Right renal cortex interstitium (tissue), 3 donors: ENCODE results near the gene HEYL. TPM values are rescaled to one million over a fixed set of nuclear protein-coding genes. Genes with fewer than 3 reads are reported as not detected.
A peak's percentile ranks its signal among the peaks of the same experiment; 100 is the strongest.

Experiments
- DNase-seq, 3 donors: peaks; one replicate each; pipeline ENCODE4 v3.0.0-alpha.2; 2013; ENCODE audit warnings: low read depth in 3 of 3, low spot score in 2 of 3
- polyA plus RNA-seq, 3 donors: library from polyadenylated mRNA; unstranded; fragments of 120-200 nt; gene quantifications; one replicate each; pipeline ENCODE4 v1.2.1, GENCODE V29; 2013; ENCODE audit not compliant: insufficient read length in 3 of 3

Gene HEYL
- polyA plus RNA-seq, 3 donors = 20.6 to 23.1 (median 22.9) TPM

- no peak for DNase-seq
These were observed 28.7 kb upstream of the HEYL start for GRCh38 chr1:39668111-39668510.

GRCh38 chr1:39666772-39667171 is 27.3 kb upstream of the HEYL start:
- no peak for DNase-seq

GRCh38 chr1:39663559-39663958 is 24.1 kb upstream of the HEYL start:
- no peak for DNase-seq

GRCh38 chr1:39662861-39663260 is 23.4 kb upstream of the HEYL start:
- DNase-seq = no peak

- no peak for DNase-seq
These were observed 20.1 kb upstream of the HEYL start for GRCh38 chr1:39659538-39659937.

GRCh38 chr1:39659110-39659509 is 19.7 kb upstream of the HEYL start:
- DNase-seq = no peak

GRCh38 chr1:39657923-39658485 is 18.6 kb upstream of the HEYL start:
- no peak for DNase-seq

- DNase-seq = no peak
These were observed 18.0 kb upstream of the HEYL start for GRCh38 chr1:39657402-39657801.

- no peak for DNase-seq
These were observed 16.9 kb upstream of the HEYL start for GRCh38 chr1:39656391-39656790.

- DNase-seq = no peak
These were observed 16.3 kb upstream of the HEYL start for GRCh38 chr1:39655578-39656268.

GRCh38 chr1:39654291-39654690 is 14.8 kb upstream of the HEYL start:
- DNase-seq = no peak

GRCh38 chr1:39653546-39654031 is 14.1 kb upstream of the HEYL start:
- DNase-seq = no peak

- DNase-seq = no peak
These were observed 13.1 kb upstream of the HEYL start for GRCh38 chr1:39652554-39652953.

GRCh38 chr1:39652105-39652504 is 12.7 kb upstream of the HEYL start:
- DNase-seq = no peak

- DNase-seq = no peak
These were observed 11.0 kb upstream of the HEYL start for GRCh38 chr1:39650431-39650830.

- DNase-seq = no peak
These were observed 10.3 kb upstream of the HEYL start for GRCh38 chr1:39649636-39650185.

GRCh38 chr1:39648496-39648895 is 9.1 kb upstream of the HEYL start:
- no peak for DNase-seq

GRCh38 chr1:39647247-39647646 is 7.8 kb upstream of the HEYL start:
- no peak for DNase-seq

GRCh38 chr1:39646232-39647081 is 7.0 kb upstream of the HEYL start:
- peak in 1 of 3 donors; percentile 70 for DNase-seq

GRCh38 chr1:39645411-39646043 is 6.1 kb upstream of the HEYL start:
- DNase-seq = no peak

GRCh38 chr1:39643705-39644104 is 4.3 kb upstream of the HEYL start:
- no peak for DNase-seq
